Activated effector memory CD4-positive, alpha-beta T cell treated with anti-CD3 and anti-CD28 coated beads, Interleukin-2, amount 50 U/mL, for 16 hours (primary cell): ENCODE data around the gene ERC1.

ENCODE experiments used
- DNase-seq: peaks from one replicate; pipeline ENCODE4 v3.0.0-alpha.2; 2020

Gene ERC1

DNA sequence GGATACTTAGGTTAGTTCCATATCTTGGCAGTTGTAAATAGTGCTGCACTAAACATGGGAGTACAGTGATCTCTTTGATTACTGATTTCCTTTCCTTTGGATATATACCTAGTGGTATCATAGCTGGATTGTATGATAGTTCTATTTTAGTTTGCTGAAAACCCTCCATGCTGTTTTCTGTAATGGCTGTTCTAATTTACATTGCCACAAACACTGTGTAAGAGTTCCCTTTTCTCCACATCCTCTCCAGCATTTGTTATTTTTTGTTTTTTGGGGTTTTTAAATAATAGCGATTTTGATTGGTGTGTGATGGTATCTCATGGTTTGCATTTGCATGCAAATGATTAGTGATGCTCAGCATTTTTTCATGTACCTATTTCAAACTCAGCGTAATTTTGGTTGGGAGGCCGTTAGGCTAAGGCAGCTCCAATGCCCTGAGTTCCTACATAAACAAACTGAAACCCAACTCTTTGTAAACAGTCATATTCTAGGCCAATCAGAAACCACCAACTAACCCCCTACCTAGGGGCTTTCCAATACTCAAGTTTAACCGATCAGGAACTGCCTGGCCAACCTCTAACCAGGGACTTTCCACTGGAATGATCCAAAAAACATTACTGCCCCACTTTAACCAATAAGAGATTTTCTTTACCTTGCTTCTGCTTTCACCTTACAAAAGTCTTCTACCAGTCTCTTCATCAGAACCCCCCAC is 431.7 kb downstream of the ERC1 start:
- no peak for DNase-seq

DNA sequence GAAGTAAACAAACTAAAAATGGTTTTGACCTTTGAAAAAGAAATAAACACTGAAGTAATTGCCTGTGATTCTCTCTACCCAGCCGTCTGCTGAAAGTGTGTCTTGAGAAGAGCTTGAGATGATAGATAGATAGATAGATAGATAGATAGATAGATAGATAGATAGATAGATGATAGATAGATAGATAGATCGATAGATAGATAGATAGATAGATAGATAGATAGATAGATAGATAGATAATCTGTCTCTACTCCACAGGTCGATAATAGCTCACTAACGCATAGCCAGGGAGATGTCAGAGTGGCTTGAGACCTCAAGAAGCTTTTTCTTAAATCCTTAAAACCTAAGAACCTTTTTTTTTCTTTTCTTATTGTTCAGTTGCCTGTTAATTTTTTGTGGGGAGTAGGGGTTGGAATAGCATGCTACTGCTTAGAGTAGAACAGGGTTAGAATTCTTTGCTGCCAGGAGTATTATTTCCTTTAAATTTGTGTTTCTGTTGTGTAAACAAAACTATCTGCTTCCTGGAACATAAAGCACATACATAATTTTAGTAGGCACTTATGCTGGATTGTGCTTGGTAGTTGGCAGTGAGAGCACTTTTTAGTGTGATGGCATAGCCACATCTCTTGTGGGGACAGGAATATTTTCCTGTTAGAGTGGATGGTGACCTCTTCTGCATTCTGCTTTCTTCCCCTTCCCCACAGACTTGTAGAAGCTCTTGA is 433.8 kb downstream of the ERC1 start:
- DNase-seq: no peak

DNA sequence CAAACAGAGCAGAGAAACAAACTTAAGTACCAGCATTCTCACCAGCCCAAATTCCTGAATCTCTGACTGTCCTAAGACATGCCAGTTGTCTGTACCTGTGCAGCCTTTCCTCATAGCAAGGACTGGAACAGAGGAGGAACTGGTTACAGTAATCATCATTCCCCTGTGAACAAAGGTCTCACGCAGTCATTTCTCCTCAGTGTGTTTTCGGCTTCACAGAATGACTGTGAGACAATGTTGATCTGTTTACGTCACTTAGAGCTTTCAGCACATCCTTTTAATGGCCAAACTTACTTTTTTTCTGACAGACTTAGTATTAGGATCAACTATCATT is 434.3 kb downstream of the ERC1 start:
- no peak for DNase-seq

DNA sequence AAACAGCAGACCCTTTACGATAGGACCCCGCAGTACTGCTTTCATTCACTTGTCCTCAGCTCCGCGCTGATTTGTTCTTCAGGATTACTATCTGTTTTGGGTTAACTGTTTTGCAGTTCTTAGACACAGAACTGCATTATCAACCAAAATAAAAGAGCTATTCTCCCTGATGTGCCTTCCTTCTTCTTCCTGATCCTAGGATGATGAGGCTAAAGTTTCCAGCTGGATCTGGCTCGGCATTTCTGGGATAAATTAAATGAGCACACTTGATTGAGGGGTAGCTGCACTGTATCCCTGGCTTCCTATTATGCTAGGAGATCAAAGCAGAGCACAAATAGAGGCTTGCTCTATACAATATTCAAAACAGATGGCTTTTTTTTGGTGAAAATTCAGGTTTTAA is 437.6 kb downstream of the ERC1 start:
- no peak for DNase-seq

DNA sequence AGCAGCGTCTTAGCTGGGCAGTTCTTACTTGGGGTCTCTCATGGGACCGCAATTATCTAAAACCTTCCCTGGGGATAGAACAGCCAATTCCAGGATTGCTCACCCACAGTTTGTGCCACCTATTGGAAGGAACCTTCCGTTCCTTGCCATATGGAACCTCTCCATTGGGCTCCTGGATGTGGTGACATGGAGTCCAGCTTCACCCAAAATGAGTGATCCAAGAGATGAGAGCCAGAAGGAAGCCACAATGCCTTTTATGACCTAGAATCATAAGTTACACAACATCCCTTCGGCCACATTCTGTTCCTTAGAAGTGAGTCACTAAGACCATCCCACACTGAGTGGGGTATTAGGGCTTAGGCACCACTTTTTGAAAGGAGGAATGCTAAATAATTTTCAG is 439.0 kb downstream of the ERC1 start:
- DNase-seq: no peak

DNA sequence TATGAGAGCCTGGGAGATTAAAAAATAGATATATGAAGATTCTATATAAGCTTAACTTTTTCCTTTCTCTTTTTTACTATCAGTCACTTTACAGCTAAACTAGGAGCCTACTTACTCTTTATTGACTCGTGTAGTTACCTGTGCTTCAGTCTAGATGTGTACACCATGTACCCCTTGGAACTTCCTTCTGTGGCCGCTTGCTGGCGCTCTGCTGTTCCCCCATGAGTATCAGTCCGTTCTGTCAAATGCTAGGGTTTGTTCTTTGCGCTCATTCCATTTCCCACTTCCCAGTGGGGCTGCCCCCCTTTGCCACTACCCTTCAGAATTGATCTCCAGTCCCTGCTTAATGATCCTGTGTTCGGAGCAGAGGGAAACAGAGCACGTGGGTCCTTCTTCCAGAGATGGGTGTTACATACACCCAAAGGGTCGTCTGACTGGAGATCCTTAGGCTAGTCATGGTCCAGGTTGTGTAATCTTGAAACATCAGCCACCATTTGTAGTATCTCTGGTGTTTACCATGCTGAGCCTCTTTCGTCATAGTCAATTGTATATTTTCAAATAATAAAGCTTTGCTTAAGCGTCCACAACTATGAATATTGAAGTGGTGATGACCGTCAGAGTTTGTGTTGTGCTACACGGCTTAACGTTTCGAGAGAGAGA is 443.4 kb downstream of the ERC1 start:
- DNase-seq: no peak

DNA sequence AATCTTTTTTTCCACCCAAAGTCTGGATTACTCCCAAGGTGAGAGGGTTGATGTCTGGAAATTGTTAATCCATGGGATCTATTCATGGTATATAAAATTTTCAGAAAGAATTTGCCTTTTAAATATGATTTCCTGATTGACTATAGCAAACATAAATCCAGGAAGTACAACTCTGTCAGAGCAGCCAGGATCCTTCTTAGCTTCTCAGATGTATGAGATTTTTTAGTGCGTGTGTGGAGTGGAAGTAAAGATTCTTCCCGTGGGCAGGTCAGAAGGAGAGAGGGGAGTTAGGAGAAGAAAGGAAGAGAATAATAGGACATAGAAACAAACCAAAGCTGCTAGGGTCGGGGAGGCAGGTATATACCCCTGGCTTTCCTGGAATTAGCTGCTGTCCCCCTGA is 444.0 kb downstream of the ERC1 start:
- no peak for DNase-seq

DNA sequence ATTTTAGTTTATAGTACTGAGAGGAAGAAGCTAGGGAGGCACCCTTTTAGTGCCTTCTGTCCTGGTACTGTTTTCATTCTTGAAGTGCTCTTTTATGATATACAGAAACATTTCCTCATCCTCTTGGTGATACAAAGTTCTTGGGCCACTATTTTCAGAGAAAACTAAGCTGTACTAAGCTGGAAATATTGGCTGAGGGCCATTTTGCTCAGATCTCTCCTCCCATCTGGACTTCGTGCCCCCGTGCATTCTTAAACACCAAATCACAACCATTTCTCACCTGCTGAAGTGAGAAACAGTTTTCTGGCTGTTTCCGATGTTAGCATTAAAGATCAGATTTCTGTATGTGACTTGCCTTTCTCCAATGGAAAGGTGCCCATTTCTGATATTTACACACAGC is 444.4 kb downstream of the ERC1 start:
- DNase-seq: no peak

DNA sequence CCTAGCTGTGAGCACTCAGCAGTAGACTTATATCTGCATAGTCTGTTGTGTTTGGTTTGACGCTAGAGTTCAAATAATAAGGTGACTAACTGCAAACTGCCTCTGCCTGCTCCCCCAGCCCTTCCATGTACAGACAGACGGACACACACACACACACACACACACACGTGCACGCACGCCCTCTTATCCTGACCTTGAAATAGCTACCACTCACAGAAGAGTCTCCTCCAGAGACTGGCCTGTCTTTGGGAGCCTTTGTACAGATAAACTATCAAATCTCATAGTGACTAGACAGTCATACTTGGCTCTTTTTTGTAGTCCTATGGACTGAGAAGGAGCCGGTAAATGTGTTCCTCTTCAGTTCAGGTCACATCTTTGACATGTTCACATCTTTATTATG is 445.0 kb downstream of the ERC1 start:
- DNase-seq: no peak

DNA sequence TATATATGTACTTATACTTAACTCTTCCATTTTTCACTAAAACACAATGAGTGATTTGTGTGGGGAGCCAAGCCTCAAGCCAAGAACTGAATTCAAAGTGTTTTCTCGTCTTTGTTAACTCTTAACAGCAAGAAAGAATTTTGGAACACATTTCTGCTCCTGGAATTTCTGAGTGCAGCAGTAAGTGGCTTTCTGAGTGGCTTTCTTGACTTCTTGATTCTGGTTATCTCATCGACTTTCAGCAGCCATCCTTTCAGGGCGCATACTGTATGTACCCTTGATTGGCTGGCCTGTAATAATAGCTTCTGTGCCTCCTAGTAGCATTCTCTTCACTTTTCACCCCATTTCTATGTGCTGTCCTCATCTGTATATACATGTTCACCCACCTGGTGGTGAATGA is 446.0 kb downstream of the ERC1 start:
- DNase-seq: no peak

DNA sequence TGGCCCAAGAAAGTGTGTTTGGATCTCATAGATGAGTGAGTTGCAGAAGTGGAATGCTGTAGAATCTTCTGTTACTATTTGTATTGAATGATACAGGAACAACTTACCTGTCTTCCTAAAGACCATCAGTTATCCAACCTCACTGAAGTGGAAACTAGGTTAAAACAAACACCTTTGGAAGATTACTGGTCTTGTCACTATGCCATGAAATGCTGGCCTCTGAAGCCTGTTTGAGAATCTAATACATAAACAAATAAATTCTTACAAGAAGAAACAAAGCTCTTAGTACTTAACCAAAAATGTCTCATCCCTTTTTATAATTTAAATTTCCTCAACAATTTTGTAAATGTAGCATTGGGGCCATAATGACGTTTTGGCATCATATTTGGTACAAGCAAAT is 448.2 kb downstream of the ERC1 start:
- no peak for DNase-seq

DNA sequence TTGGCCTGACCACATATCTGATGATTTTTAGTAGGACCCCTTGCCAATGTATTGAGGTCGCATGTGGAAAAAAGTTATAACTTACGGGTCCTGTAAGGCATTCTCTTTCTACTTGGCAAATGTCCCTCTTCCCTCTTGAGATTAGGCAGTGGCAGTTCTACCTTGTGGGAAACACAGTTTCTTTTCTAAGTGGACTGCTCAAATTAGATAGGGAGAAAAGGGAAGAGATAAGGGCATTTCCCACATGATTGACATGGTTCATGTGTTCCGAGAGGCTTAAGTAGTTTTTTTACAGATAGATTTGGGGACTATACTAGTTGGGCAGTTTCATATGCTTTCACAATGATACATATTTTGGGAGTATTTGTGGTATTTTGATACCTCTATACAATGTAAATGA is 448.7 kb downstream of the ERC1 start:
- no peak for DNase-seq

DNA sequence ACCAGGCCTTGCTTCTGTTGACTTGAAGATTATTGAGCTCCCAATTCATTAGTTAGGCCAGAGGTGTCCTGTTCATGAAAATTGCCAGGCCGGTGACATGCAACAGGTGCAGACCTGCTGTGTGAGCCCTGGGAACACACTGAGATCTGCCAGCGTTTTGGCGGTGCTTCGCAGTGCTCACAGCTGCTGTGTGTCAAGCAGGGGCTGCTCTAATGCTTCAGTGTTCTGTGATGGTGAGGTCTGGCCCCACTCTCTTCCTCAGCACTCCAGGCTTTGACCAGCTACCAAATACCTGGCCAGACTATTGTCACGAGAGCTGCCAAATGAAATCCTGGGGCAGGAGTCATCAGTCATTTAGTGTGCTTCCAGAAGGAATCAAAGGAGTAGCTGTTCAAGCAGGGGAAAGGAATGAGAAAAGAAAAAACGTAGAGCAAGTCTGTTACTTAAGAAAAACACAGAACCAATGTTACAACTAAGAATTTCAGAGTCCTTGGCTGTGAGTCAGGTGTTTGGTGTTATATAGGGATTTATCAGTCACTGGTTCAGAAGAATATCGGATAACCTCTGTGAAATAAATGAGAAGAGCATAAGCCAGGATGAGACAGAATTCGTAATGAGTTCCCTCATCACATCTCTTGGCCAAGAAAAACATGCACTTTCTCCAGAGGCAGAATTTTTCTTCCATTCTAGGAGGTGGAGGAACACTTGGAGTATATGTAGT is 452.6 kb downstream of the ERC1 start:
- DNase-seq: no peak

DNA sequence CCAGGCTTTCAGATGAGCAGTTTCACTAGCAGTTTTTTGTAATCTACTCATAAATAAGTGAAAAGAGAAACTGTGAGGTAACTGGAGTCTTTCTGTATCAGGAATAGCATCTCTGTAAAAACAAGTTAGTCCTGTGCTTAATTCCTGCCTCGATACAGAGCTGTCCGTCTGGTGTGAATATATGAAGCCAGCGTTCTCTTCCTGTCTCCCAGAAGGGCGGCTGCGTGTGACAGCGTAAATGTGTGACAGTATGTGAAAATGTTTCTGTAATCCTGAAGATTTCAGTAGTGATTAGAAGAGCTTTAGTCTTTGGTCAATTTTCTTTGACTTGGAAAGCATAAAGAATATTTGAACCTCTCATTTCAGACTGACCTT is 453.1 kb downstream of the ERC1 start:
- DNase-seq: no peak

DNA sequence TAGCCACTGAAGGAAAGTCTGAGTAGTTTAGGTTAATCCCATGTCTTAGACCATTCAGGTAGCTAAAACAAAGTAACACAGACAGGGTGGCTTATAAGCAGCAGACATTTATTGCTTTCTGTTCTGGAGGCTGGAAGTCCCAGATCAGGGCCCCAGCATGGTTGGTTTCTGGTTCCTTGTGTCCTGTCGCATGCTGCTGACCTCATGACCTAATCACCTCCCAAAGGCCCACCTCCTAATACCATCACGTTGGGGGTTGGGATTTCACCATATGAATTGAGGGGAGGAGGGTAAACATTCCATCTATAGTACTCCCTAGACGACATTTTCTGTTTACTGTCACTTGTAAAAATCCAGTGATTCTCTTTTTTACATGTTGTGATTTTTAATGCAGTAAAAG is 454.8 kb downstream of the ERC1 start:
- DNase-seq: no peak

DNA sequence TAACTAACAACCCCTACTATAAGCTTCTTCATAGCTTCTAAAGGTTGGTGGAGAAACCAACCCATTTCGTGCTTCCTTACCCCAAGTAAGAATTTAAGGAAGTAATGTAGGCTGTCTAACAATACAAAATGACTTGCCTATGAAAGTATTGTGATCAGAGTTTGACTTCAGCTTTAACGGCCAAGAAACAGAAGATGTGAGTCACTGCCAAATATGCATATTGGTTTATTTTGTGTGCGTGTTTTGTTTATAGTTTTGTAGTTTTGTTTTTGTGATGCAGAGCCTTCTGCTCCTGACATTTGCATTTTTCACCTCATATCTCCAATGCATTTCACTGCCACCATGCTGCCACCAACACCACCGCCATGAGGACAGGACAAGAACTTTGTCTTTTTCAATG is 457.3 kb downstream of the ERC1 start:
- DNase-seq: no peak

DNA sequence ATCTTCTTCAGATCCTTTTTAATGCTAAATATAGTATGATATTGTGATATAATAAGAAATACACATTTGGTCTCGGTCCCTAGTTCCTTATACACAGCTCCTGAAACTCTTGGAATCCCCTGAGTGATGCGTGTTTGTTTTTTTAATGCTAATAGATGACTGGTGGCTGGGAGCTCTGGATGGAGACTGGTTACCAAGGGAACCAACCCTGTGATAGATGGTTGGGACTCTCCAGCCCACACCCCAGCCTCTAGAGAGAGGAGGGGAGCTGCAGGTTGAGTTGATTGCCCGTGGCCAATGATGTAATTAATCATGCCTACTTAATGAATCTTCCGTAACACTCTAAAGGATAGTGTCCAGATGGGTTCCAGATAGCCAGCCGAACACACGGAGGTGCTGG is 462.8 kb downstream of the ERC1 start:
- DNase-seq: no peak

DNA sequence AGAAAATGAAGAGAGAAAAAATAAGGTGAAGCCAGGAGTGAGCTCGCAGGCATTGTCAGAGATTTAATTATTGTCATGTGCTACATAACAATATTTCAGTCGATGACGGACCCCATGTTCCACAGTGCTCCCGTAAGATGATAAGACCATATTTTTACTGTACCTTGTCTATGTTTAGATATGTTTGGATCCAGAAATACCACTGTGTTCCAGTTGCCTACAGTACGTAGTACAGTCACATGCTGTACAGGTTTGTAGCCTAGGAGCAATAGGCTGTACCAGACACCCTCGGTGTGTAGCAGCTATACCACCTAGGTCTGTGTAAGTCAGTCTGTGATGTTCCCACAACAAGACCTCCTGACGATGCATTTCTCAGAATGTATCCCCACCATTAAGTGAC is 465.9 kb downstream of the ERC1 start:
- no peak for DNase-seq

DNA sequence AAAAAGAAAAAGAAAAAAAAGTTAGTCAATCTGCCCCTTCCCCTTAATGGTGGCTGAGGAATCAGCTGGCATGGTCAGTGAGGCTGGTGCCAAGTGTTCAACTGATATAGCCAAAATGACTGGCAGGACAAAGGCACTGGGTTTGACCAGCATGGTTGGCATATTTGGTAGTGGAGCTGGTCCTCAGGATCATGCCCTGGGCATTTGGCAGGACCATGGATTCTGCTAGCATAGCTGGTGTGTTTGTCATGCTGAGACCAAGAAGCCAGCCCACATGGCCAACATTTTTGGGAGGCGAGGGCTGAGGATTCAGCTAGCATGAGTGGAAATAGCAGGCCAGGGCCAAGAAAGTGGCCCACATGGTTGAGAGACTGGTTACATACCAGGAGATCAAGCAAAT is 466.9 kb downstream of the ERC1 start:
- DNase-seq: no peak

DNA sequence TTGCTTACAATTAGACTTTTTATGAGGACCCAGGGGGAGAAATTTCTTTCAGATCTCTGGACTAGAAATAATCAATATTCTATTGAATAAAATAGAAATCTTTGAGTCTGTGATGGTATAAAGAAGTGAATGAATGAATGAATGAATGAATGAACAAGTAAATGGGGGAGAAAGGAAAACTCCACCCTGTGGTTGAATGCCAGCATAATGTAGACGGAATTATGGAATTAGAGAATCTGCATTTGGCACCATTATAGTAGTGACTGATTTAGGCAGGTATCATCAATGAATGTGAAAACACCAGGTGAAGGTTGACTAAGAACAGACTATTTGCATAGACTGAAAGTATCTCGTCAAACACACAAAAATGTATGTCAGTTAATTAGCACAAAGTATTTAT is 468.3 kb downstream of the ERC1 start:
- DNase-seq: no peak

DNA sequence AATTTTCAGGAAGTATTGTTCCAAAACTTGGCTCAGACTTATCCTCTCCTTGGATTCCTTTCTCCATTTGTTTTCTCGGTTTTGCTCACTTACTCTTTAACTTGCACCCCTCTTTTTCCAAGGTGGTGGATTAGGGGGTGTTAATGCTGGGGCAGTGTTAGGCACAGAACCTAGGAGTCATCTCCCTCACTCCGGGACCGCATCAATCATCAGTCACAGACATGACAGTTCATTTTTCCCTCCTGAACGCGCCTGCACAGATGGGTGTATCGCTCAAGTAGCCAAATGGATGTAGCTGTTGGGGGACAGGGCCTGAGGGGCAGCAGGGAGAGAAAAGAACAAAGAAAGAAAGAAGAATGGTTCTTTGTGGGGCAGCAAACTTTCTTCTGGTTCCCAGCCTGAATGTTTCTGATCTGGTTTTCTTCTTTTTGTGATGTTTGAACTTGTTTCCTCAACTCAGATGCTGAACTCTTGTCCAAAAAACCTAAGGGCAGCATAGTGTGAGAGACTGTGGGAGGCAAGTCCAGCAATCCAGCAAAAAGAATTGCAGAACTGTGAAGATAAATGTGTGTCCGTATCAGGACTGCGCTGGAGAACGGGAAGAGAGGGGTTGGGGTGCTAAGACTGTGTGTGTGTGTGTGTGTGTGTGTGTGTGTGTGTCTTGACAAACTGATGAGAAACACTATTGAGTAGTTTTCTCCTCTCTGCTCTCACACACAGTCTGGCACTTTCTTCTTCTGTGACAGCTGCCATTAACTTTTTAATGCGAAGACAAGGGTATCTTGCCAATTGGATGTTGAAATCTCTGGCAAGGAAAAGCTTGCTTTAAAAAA is 472.3 kb downstream of the ERC1 start:
- no peak for DNase-seq

DNA sequence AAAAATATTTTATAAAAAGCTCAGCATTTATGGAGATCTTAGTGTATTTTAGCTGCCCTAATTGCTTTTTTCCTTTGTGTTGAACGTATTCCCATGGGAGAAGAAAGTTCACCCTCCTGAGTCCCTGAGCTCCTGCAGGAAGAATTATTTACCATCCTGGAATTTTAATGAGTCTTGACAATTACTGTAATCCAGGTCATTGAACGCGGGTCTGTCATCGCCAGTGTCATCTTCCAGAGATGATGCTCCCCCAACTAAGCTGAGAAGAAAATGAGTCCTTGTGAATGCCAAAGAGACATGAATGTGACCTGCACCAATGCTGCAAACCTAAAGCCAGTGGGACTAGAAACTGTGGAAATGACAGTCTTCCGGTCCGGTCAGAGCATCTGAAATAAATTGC is 473.9 kb downstream of the ERC1 start:
- DNase-seq: no peak

DNA sequence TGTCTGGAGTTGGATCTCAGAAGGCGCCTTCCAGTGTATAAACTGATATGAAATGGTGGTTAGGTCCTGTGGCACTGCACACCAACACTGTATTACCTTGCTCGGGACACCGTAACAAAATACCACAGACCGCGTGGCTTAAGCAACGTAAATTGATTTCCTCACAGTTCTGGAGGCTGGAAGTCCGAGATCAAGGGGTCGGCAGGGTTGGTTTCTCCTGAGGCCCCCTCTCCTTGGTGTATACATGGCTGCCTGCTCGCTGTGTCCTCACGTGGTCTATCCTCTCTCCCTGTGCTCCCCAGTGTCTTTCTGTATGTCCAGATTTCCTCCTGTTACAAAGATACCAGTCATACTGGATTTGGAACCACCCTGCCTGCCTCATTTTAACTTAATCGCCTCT is 475.0 kb downstream of the ERC1 start:
- no peak for DNase-seq
